ACC112 (cell line): ENCODE measurements around the gene IL4.

ENCODE experiments used
- H2AFZ ChIP-seq: fragments of 200-600 bp; sonication (generic); one replicate; pipeline ENCODE4 v1.6.0; 2017; ENCODE audit warnings: antibody characterized with exemption, low read length; ENCODE audit not compliant: unreplicated experiment
- H3K27ac ChIP-seq: fragments of 200-600 bp; sonication (generic); 2 replicates; pipeline ENCODE4 v1.5.1; 2014; ENCODE audit warnings: low read depth, mild to moderate bottlenecking, antibody characterized with exemption, low read length, moderate library complexity
- H3K27me3 ChIP-seq: fragments of 200-600 bp; sonication (generic); 2 replicates; pipeline ENCODE4 v1.6.1; 2014; ENCODE audit warnings: mild to moderate bottlenecking, antibody characterized with exemption, low read length, moderate library complexity, mixed read lengths; ENCODE audit not compliant: insufficient read depth
- H3K36me3 ChIP-seq: fragments of 200-600 bp; sonication (generic); 2 replicates; pipeline ENCODE4 v1.6.1; 2016; ENCODE audit warnings: mild to moderate bottlenecking, antibody characterized with exemption, low read length, moderate library complexity, mixed read lengths; ENCODE audit not compliant: insufficient read depth
- H3K4me1 ChIP-seq: fragments of 200-600 bp; sonication (generic); one replicate; pipeline ENCODE4 v1.6.1; 2016; ENCODE audit warnings: low read length, mixed read lengths; ENCODE audit not compliant: insufficient read depth, unreplicated experiment, control insufficient read depth
- H3K4me3 ChIP-seq: fragments of 200-600 bp; sonication (generic); 2 replicates; pipeline ENCODE4 v1.5.1; 2014; ENCODE audit warnings: mild to moderate bottlenecking, low read depth, low read length
- H3K79me2 ChIP-seq: fragments of 200-600 bp; sonication (generic); one replicate; pipeline ENCODE4 v1.6.0; 2016; ENCODE audit warnings: low read length; ENCODE audit not compliant: control insufficient read depth, unreplicated experiment, insufficient read depth

IL4 gene

GRCh38 chr5:132708645-132709044 is 34.9 kb downstream of the IL4 start:
- H2AFZ ChIP-seq = no peak overlapping the region
- no peak overlapping the region for H3K4me3 ChIP-seq
- H3K27me3 ChIP-seq = no peaks in the 10 kb centered on the region
- H3K27ac ChIP-seq = no peak overlapping the region
- H3K4me1 ChIP-seq = peaks cover 10% of the 10 kb centered on the region
- no peaks in the 10 kb centered on the region for H3K79me2 ChIP-seq
- no peaks in the 10 kb centered on the region for H3K36me3 ChIP-seq

DNA sequence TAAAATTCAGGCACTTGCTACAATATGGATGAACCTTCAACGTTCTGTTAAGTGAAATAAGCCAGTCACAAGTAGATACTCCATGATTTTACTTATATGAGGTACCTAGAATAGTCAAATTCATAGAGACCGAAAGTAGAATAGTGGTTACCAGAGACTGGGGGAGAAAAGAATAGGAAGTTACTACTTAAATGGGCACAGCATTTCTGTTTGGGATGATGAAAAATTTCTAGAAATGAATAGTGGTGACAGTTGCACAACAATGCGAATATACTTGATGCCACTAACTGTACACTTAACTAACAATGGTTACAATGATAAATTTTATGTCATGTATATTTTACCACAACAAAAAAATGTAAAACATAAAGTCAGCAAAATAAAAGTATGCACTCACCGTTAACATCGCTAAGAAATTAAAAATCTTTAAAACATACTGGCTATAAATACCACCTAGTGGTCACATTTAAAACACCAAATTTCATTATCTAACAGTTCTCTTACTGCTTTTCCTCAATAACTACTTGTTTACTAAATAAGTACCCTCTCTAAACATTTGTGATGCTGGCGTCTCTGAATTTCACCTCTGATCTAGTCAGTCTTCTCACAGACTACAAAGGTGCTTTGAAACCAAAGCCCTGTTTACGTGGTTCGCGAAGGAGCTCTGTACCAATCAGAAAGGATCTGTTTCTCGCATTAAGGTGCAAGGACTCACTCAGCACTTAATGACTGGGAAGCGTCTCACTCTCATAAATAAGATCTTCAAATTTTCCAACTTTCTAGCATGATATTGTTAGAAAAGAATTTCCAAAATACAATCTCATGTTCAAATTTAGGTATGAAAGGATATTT is 40.9 kb downstream of the IL4 start:
- no peaks in the 10 kb centered on the region for H3K4me1 ChIP-seq
- peak overlapping the region; percentile 21; the same call in 1 of the 2 replicates for H3K4me3 ChIP-seq
- no peaks in the 10 kb centered on the region for H3K27me3 ChIP-seq
- H3K79me2 ChIP-seq = no peaks in the 10 kb centered on the region
- H3K36me3 ChIP-seq = no peaks in the 10 kb centered on the region
- no peak overlapping the region for H2AFZ ChIP-seq
- H3K27ac ChIP-seq = no peak overlapping the region

DNA sequence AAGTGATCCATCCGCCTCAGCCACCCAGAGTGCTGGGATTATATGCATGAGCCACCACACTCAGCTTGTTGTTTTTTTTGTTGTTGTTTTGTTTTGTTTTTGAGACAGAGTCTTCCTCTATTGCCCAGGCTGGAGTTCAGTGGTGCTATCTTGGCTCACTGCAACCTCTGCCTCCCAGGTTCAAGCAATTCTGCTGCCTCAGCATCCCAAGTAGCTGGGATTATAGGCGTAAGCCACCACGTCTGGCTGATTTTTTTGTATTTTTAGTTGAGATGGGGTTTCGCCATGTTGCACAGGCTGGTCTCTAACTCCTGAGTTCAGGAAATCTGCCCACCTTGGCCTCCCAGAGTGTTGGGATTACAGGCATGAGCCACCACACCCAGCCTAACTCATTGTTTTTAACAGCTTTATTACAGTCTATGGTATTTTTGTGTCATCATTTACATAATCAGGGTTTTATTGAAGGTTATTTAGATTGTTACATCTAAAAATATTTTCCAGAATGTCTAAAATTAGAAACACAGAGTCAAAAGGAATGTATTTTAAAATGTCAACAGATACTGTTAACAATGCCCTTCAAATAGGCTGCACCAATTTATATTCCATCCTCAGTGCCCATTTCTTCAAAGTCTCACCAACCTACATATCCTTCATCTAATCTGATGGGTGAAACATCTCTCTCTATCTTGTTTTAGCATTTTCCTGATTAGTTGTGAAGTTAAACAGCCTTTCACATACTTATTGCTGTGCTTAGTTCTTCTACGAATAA is 44.9 kb downstream of the IL4 start:
- Histone ChIP-seq H3K79me2 (no peaks in the 10 kb centered on the region), H3K27me3 (no peaks in the 10 kb centered on the region), H2AFZ (no peak overlapping the region), H3K4me1 (no peaks in the 10 kb centered on the region), H3K36me3 (no peaks in the 10 kb centered on the region), H3K27ac (no peak overlapping the region), H3K4me3 (no peak overlapping the region)

DNA sequence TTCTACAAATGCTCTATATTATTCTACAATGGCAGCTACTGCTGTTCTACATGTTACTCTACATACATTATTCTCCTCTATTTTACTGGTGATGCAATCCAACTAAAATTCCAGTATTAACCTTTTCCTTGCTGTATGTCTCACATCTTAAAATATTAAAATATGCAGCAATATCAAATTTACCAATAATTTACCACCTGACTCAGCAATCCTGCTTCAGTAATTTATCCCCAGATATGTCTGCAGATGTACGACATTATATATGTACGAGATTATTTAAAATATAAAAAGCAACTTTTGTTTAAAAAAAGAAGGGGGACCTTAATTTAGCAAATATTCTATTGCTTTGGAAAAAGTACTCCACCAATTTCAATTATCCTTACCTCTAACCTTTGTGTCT is 52.0 kb downstream of the IL4 start:
- Histone ChIP-seq H3K27me3 (no peaks in the 10 kb centered on the region), H3K4me1 (no peaks in the 10 kb centered on the region), H3K36me3 (no peaks in the 10 kb centered on the region), H2AFZ (no peak overlapping the region), H3K27ac (no peak overlapping the region), H3K79me2 (no peaks in the 10 kb centered on the region), H3K4me3 (no peak overlapping the region)

GRCh38 chr5:132729896-132730295 is 56.1 kb downstream of the IL4 start:
- H2AFZ ChIP-seq = no peak overlapping the region
- no peaks in the 10 kb centered on the region for H3K27me3 ChIP-seq
- no peaks in the 10 kb centered on the region for H3K79me2 ChIP-seq

More at GRCh38 chr5:132729896-132730295, 56.1 kb downstream of the IL4 start:
- Histone ChIP-seq H3K36me3 (no peaks in the 10 kb centered on the region), H3K27ac (no peak overlapping the region), H3K4me1 (no peaks in the 10 kb centered on the region), H3K4me3 (no peak overlapping the region)
